Esophagus muscularis mucosa (tissue), 4 donors: ENCODE data around the gene SLX4IP. TPM values are rescaled to one million over a fixed set of nuclear protein-coding genes. Genes with fewer than 3 reads are reported as not detected.

Source experiments
- DNase-seq: peaks from one replicate; pipeline ENCODE4 v3.0.0-alpha.2; 2017; ENCODE audit errors: extremely low spot score
- H3K27ac ChIP-seq, 4 donors: fragments of 200-600 bp; sonication (generic); replicated peaks in 1 of 4; 1 replicate in 3 of 4; 2 replicates in 1 of 4; pipeline ENCODE4 v1.5.1; 2016 to 2019; ENCODE audit warnings: mild to moderate bottlenecking in 1 of 4
- H3K27me3 ChIP-seq, 4 donors: fragments of 200-600 bp; sonication (generic); one replicate each; pipeline versions ENCODE4 v1.5.1 to v1.6.0; 2016 to 2019
- H3K36me3 ChIP-seq, 4 donors: fragments of 200-600 bp; sonication (generic); one replicate each; pipeline ENCODE4 v1.5.1; 2016 to 2019
- H3K4me1 ChIP-seq, 4 donors: fragments of 200-600 bp; sonication (generic); one replicate each; pipeline ENCODE4 v1.5.1; 2016 to 2019
- H3K4me3 ChIP-seq, 4 donors: fragments of 200-600 bp; sonication (generic); 1 replicate in 2 of 4; 2 replicates in 2 of 4; pipeline ENCODE4 v1.5.1; 2016 to 2019; ENCODE audit warnings: mild to moderate bottlenecking in 4 of 4, moderate library complexity in 1 of 4
- H3K9me3 ChIP-seq, 4 donors: fragments of 200-600 bp; sonication (generic); 1 replicate in 3 of 4; 2 replicates in 1 of 4; pipeline ENCODE4 v1.5.1; 2016 to 2019
- CTCF ChIP-seq, 3 experiments: fragments of 200-600 bp in 2 of 3; fragments of 450-650 bp in 1 of 3; sonication (generic) in 2 of 3; IDR thresholded peaks; one replicate each; pipeline ENCODE4 v1.5.1; 2017 to 2019; ENCODE audit warnings: antibody characterized with exemption in 3 of 3, mild to moderate bottlenecking in 2 of 3, moderate library complexity in 1 of 3
- EP300 ChIP-seq: sonication (generic); formaldehyde crosslinking; IDR thresholded peaks from one replicate; pipeline ENCODE4 v1.6.1; 2017; ENCODE audit warnings: antibody characterized with exemption
- POLR2A ChIP-seq: fragments of 450-650 bp; IDR thresholded peaks from one replicate; pipeline ENCODE4 v1.6.1; 2017; ENCODE audit warnings: antibody characterized with exemption, moderate library complexity, mild to moderate bottlenecking, low read depth
- POLR2AphosphoS5 ChIP-seq, 2 donors: sonication (generic); formaldehyde crosslinking; IDR thresholded peaks; one replicate each; pipeline ENCODE4 v1.6.1; 2017; ENCODE audit warnings: antibody characterized with exemption in 2 of 2
- WGBS: methylation state at CpG from one replicate; pipeline ENCODE4 v1.1.5; 2018; 5-methylcytosine and 5-hydroxymethylcytosine counted together
- intact Hi-C: fragments of 100-400 bp; cut with DNase I; formaldehyde crosslinking; loops from one replicate; pipeline ENCODE4 v1.15.1; 2023
- total RNA-seq, 4 donors: library from RNA; depleted of rRNA; stranded (reverse); fragments of >200 nt; gene quantifications; one replicate each; pipeline versions ENCODE4 v1.1.0 to v1.2.1, GENCODE V29; 2016

Gene SLX4IP
- total RNA-seq, 4 donors from 2014 or later = 1.2 to 2.1 (median 1.5) TPM

GRCh38 chr20:10531848-10532247 is 96.7 kb downstream of the SLX4IP start:
- DNase-seq = no peak
- Histone ChIP-seq H3K4me1 (no peaks in the 10 kb centered on the region), H3K36me3 (no peaks in the 10 kb centered on the region), H3K27ac (no peak overlapping the region), H3K4me3 (no peak overlapping the region), H3K27me3 (no peaks in the 10 kb centered on the region), H3K9me3 (no peaks in the 10 kb centered on the region)
- 94% methylated on average over 3 of the region's 3 CpGs for WGBS
- intact Hi-C loops = no loop called here
- no peak for TF ChIP-seq EP300
- TF ChIP-seq CTCF (IDR thresholded peaks at IDR 0.05) = no peak
- TF ChIP-seq POLR2AphosphoS5 (IDR thresholded peaks at IDR 0.05) = no peak
- TF ChIP-seq POLR2A = no peak

GRCh38 chr20:10532361-10532760 is 97.3 kb downstream of the SLX4IP start:
- no peaks in the 10 kb centered on the region for H3K4me1 ChIP-seq
- no peak overlapping the region for H3K27ac ChIP-seq
- H3K4me3 ChIP-seq = no peak overlapping the region
- no peaks in the 10 kb centered on the region for H3K36me3 ChIP-seq
- intact Hi-C loops = no loop called here
- no peaks in the 10 kb centered on the region for H3K27me3 ChIP-seq
- no peak for DNase-seq
- WGBS = 89% methylated on average over 3 of the region's 3 CpGs
- no peak for TF ChIP-seq POLR2A
- no peak for TF ChIP-seq EP300
- TF ChIP-seq CTCF (IDR thresholded peaks at IDR 0.05) = no peak
- TF ChIP-seq POLR2AphosphoS5 (IDR thresholded peaks at IDR 0.05) = no peak
- no peaks in the 10 kb centered on the region for H3K9me3 ChIP-seq

GRCh38 chr20:10536531-10536930 is 101.4 kb downstream of the SLX4IP start:
- Histone ChIP-seq H3K4me1 (peaks cover 0 to 8% (median 4%) of the 10 kb centered on the region in 4 donors), H3K9me3 (no peaks in the 10 kb centered on the region), H3K4me3 (no peak overlapping the region), H3K36me3 (no peaks in the 10 kb centered on the region), H3K27ac (no peak overlapping the region), H3K27me3 (no peaks in the 10 kb centered on the region)
- 34% methylated on average over 4 of the region's 4 CpGs for WGBS
- intact Hi-C loops = no loop called here
- TF ChIP-seq CTCF (IDR thresholded peaks at IDR 0.05) (peak in 2 of 3 experiments; percentile 7 to 26), POLR2A (no peak)
- no peak for DNase-seq

- intact Hi-C loops = no loop called here
- Histone ChIP-seq H3K36me3 (no peaks in the 10 kb centered on the region), H3K9me3 (no peaks in the 10 kb centered on the region), H3K27me3 (no peaks in the 10 kb centered on the region), H3K4me3 (no peak overlapping the region), H3K4me1 (peaks cover 0 to 8% (median 4%) of the 10 kb centered on the region in 4 donors), H3K27ac (no peak overlapping the region)
- DNase-seq = no peak
- TF ChIP-seq POLR2A (no peak), CTCF (IDR thresholded peaks at IDR 0.05) (no peak), EP300 (no peak), POLR2AphosphoS5 (IDR thresholded peaks at IDR 0.05) (no peak)
- 89% methylated on average over 2 of the region's 2 CpGs for WGBS
Observed at GRCh38 chr20:10537850-10538480, 102.9 kb downstream of the SLX4IP start.

GRCh38 chr20:10538768-10539167 is 103.7 kb downstream of the SLX4IP start:
- TF ChIP-seq POLR2AphosphoS5 (IDR thresholded peaks at IDR 0.05) = no peak
- no peak for TF ChIP-seq CTCF (IDR thresholded peaks at IDR 0.05)
- no peak for TF ChIP-seq POLR2A
- no peak for TF ChIP-seq EP300
- intact Hi-C loops = no loop called here
- Histone ChIP-seq H3K27ac (no peak overlapping the region), H3K27me3 (no peaks in the 10 kb centered on the region), H3K36me3 (no peaks in the 10 kb centered on the region), H3K4me1 (peaks cover 0 to 8% (median 4%) of the 10 kb centered on the region in 4 donors), H3K4me3 (no peak overlapping the region), H3K9me3 (no peaks in the 10 kb centered on the region)
- 0% methylated on average over 1 of the region's 1 CpG for WGBS
- DNase-seq = no peak
